ENCODE results near the gene KCNAB1.

- no peak for TF ChIP-seq CTCF (conservative IDR thresholded peaks at IDR 0.05; ENCODE audit: low read depth, low read length)
- TF ChIP-seq EZH2 (IDR thresholded peaks at IDR 0.05; ENCODE audit: borderline replicate concordance, low read depth, low read length, poor library complexity, severe bottlenecking) = no peak
Measured at GRCh38 chr3:156547637-156548036, 427.3 kb downstream of the KCNAB1 start.
